ENCODE data around the gene SIPA1L3.

- TF ChIP-seq EP300 (IDR thresholded peaks at IDR 0.05) (no peak), CTCF (IDR thresholded peaks at IDR 0.05) (no peak)
Measured at GRCh38 chr19:37995346-37995745, 88.3 kb downstream of the SIPA1L3 start.

All from upper lobe of left lung (tissue), 4 donors.